ENCODE measurements around the gene ZNHIT3.

ZNHIT3 gene

DNA sequence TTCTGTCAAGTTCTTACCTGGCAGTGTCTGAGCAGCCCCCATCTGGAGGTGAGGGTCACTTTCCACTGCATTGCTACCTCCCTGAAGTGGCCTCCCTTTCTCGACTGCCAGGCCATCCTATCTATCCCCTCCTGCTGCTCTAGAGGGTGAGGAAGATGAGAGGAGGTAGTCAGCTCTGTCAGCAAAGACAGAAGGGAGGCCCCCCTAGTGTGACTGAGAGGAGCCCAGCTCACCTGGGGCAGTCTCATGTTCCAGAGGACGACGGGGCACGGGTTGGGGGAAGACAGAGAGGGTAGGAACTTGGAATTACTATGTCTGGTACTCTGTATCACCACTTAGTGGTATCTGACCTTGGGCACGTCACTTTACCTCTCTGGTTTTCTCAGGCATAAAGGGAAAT is 26.2 kb downstream of the ZNHIT3 start:
- DNase-seq (ENCODE audit: low spot score) = no peak

DNA sequence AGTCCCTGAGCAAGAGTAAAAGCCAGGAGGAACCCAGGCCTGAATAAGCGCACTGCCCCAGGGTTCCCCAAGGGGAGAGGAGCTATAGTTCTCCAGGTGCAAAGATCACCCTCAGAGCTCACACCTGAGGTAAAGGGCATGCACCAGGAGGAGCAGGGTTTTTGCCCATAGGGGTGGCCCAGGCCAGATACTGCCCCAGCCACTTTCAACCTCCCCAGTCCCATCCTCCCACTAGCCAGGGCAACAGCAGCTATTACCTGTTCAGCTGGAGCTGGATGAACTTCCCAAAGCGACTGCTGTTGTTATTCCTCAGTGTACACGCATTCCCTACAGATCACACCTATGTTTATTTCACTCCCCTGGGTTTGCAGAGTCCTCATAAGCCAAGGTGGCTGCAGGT is 28.4 kb downstream of the ZNHIT3 start:
- no peak for DNase-seq (ENCODE audit: low spot score)

DNA sequence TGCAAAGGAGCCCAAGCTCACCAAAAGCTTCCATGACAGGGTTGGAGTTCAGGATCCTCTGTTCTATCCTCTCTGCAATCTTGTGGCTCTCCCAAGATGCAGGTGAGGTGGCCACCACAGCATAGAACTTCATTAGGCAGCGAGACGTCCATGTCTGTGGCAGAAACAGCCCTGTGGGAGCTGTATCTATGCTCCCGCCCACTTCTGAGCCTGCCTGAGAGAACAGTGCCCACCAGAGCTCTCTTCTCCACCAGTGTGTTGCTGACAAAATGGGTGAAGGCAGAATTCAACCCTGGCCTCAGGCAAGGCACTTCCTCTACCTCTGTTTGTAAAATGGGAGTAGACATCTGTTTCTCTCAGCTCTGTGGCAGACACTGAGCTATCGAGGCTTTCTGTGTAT is 29.4 kb downstream of the ZNHIT3 start:
- no peak for DNase-seq (ENCODE audit: low spot score)

DNA sequence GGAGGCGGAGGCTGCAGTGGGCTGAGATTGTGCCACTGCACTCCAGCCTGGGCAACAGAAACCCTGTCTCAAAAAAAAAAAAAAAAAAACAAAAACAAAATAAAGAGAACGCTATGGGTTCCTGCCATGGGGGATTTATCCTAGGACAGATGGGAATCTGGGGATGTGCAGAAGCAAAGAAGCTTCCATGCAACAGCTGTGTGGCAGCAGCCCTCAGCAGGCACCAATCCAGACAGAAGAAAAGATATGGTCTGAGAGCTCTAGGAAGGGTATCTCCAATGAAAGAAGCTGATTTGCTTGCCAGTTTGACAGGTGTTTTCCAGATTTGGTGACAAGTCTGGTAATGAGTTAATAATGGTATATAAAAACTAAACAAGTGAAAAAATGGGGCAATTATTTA is 36.6 kb downstream of the ZNHIT3 start:
- no peak for DNase-seq (ENCODE audit: low spot score)

DNA sequence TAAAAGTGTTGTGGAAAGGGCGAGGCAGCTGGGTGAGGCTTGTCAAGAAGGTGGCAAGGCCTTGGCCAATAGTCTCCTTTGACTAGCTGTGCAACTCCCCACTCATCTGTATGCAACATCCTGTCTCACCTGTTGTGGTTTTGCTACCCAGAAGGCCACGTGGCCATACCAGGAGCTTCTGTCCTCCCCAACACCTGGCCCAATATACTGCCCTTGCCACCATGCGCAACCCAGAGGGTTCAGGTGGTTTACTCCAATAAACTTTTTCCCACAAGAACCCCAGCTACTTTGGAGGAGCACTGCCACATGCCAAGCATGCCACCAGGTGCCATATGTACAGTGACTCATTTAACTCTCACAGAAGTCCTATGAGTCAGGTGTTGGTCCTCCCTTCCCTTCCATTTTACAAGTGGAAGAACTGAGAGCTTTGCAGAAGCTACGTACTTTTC is 38.0 kb downstream of the ZNHIT3 start:
- DNase-seq (ENCODE audit: low spot score) = no peak

- DNase-seq (ENCODE audit: low spot score) = no peak
Measured at GRCh38 chr17:36525113-36525512, 38.6 kb downstream of the ZNHIT3 start.

DNA sequence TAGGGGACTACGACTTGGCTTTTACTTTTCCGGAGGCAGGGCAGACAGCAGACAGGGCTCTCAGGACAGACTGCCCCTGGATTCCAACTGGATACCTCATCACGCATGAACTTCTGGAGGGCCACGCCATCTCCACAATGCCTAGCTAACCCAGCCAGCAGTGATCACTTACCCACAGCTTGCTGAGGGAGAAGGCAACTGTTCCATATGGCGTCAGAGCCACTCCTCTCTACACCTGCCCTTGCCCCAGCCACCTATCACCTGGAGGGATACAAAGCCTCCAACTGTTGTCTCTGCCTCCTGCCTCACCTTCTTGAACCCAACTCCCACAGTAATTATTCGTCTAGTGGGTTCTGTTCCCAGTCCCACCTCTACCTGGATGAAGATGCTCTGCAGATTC is 39.4 kb downstream of the ZNHIT3 start:
- DNase-seq (ENCODE audit: low spot score) = no peak

- no peak for DNase-seq (ENCODE audit: low spot score)
Measured at GRCh38 chr17:36527621-36528250, 41.3 kb downstream of the ZNHIT3 start.

- no peak for DNase-seq (ENCODE audit: low spot score)
Measured at GRCh38 chr17:36529121-36529520, 42.6 kb downstream of the ZNHIT3 start.

DNA sequence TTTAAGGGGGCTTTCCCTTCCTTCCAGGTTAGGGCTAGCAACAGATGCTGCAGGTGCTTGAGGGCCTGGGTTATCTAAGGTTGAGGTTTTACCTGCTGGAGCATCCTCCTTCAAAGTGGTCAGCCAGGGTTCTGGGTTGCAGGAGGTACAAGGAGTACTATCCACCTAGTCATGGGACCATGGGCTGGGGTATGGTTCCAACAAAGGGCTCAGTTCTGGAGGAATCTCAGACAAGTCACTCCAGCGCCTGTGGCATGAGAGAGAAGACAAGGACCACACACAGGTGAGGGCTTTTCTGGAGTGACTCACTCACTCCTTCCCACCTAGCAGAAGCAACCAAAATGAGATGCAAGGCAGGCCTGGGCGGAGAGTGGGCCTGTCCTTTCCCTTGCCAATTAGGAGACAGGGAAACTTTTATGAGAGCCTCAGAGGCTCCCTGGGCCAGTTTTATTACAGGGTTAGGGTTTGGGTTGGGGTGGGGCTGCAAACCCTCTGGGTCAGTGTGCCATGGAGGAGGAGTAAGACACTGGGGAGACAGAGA is 46.0 kb downstream of the ZNHIT3 start:
- no peak for DNase-seq (ENCODE audit: low spot score)

- DNase-seq (ENCODE audit: low spot score) = peak; percentile 45
Measured at GRCh38 chr17:36533935-36534839, 47.7 kb downstream of the ZNHIT3 start.

GRCh38 chr17:36534840-36535668 is 48.6 kb downstream of the ZNHIT3 start, which contains the start of the genes MYO19 and PIGW:
Gene MYO19 (minus strand): TSS chr17:36534868. CDS start chr17:36532538, 2,330 bp downstream.
Gene PIGW (plus strand): TSS chr17:36534987. CDS start chr17:36537102, 2,115 bp downstream.
- DNase-seq (ENCODE audit: low spot score) = peak; percentile 77

DNA sequence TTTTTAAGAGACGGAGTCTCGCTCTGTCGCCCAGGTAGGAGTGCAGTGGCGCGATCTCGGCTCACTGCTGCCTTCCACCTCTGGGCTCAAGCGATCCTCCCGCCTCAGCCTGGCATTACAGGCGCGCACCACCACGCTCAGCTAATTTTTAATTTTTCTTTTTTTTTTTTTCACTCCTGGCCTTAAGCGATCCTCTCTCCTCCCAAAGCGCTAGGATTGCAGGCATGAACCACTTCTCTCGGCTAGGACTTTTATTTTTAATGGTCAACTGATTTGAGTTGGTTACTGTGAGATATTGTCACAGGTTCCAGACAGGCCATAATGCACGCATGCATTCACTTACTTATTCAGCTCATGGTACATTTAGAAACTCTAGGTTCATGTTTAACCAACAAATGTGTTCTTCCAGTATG is 49.2 kb downstream of the ZNHIT3 start:
- no peak for DNase-seq (ENCODE audit: low spot score)

DNA sequence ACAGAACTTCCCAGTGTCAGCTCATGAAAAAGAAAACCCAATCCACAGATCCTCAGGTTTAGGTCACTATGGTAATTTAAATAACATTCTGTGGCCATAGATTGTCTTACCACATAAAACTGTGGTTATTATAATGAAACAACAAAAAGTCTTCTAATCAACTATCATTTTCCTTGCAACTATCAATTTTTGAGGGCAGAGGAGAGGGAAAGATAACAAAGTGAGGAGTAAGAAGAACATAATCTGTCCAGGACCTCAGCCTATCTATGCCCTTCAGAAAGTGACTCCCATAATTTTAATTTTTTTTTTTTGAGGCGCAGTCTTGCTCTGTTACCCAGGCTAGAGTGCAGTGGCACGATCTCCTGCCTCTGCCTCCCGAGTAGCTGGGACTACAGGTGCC is 54.2 kb downstream of the ZNHIT3 start:
- DNase-seq (ENCODE audit: low spot score) = no peak

DNA sequence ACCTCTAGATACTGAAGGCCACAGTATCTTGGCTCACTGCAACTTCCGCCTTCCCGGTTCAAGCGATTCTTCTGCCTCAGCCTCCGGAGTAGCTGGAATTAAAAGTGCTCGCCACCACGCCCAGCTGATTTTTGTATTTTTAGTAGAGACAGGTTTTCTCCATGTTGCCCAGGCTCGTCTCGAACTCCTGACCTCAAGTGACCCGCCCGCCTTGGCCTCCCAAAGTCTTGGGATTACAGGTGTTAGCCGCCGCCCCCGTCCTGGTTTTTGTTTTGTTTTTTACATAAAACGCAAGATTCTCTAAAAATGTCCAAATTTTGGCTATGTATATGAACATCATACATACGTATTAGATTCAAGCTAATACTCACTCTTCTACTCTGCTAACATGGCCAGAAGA is 56.3 kb downstream of the ZNHIT3 start:
- DNase-seq (ENCODE audit: low spot score) = no peak

- DNase-seq (ENCODE audit: low spot score) = peak; percentile 61
Measured at GRCh38 chr17:36544044-36544306, 57.5 kb downstream of the ZNHIT3 start.

DNA sequence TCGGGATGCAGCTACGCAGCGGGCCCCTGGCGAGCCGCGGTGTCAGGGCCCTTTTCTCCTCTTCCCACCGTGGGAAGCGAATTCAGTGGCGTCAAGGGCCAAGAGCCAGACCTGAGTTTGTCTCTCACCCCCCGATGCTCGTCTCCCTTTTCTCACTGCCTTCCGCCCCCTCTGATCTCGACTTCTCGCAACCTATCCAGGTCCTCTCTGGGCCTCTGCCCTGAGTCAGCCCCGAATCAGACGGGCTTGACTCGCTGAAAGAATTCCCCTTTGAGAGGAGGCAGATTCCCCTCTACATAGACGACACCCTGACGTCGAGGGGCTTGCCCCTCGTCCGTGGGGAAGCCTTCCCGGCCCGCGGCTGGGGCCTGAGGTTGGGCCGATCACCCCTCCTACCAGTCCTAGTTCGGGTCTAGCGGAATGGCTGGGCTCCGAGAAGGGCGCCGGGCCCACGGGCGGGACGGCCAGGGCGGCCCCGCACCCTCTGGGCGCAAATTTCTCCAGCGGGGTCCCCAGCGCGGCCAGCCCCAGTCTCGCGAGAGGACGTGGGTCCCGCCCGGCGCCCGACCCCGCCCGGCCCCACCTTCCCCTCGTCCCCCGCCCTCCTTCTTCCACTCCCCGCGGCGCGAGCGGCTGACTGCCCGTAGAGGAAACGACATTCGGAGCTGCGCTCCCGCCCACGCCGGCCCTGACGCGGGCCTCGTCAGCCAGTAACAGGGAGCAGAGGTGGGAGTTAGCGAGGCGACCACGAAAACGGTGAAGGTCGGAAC is 58.0 kb downstream of the ZNHIT3 start, which contains the start of gene GGNBP2:
TSS of gene GGNBP2 (plus strand) at position 613 of the 770 bp plus-strand sequence. CDS start 806 bp downstream, outside the sequence.
- peak; percentile 87 for DNase-seq (ENCODE audit: low spot score)

- no peak for DNase-seq (ENCODE audit: low spot score)
Measured at GRCh38 chr17:36545077-36545464, 58.6 kb downstream of the ZNHIT3 start.
